WTC11 (cell line): ENCODE data around the gene SAP25. TPM values are rescaled to one million over a fixed set of nuclear protein-coding genes. Genes with fewer than 3 reads are reported as not detected.

Experiments used
- ATAC-seq: fragments of 200-7000 bp; cut with Tn5 transposase; 2 replicates; pipeline ENCODE4 v1.10.0; 2021; ENCODE audit warnings: mild to moderate bottlenecking, moderate library complexity
- CTCF ChIA-PET: fragments of 300-600 bp; sonication (Branson Sonifier 250); formaldehyde crosslinking; loops from one replicate; lab custom pipeline; 2021; ENCODE audit warnings: antibody characterized with exemption; lab: Charles Lee
- POLR2A ChIA-PET: fragments of 350-600 bp; sonication (Branson Sonifier 250); formaldehyde crosslinking; loops from one replicate; lab custom pipeline; 2021; ENCODE audit warnings: antibody characterized with exemption; lab: Charles Lee
- DNase-seq: peaks from one replicate; pipeline ENCODE4 v3.0.0; 2021; ENCODE audit warnings: low spot score
- H3K27ac Mint-ChIP-seq: 2 replicates; pipeline ENCODE4 v1.8.0; 2021; ENCODE audit warnings: mixed read lengths
- H3K27me3 Mint-ChIP-seq: 2 replicates; pipeline ENCODE4 v1.8.0; 2021; ENCODE audit warnings: low read depth, mild to moderate bottlenecking, moderate library complexity, mixed read lengths
- H3K36me3 Mint-ChIP-seq: 2 replicates; pipeline ENCODE4 v1.8.0; 2021; ENCODE audit warnings: mixed read lengths
- H3K4me1 Mint-ChIP-seq: 2 replicates; pipeline ENCODE4 v1.8.0; 2022; ENCODE audit warnings: mixed read lengths
- H3K4me3 Mint-ChIP-seq: 2 replicates; pipeline ENCODE4 v1.8.0; 2021; ENCODE audit warnings: mild to moderate bottlenecking, moderate library complexity, mixed read lengths
- H3K9me3 Mint-ChIP-seq: 2 replicates; pipeline ENCODE4 v1.8.0; 2021; ENCODE audit warnings: mixed read lengths
- ATF2 ChIP-seq: sonication (generic); formaldehyde crosslinking; IDR thresholded peaks from 2 replicates; pipeline ENCODE4 v1.8.1; 2022; ENCODE audit warnings: low read depth, missing genetic modification reagents, borderline replicate concordance
- E2F4 ChIP-seq: sonication (generic); formaldehyde crosslinking; IDR thresholded peaks from 2 replicates; pipeline ENCODE4 v1.8.1; 2022; ENCODE audit warnings: low read depth, mild to moderate bottlenecking, moderate library complexity, missing genetic modification reagents, borderline replicate concordance
- E2F5 ChIP-seq: sonication (generic); formaldehyde crosslinking; IDR thresholded peaks from 2 replicates; pipeline ENCODE4 v1.8.1; 2022; ENCODE audit warnings: mild to moderate bottlenecking, moderate library complexity, missing genetic modification reagents
- ELF4 ChIP-seq: sonication (generic); formaldehyde crosslinking; IDR thresholded peaks from 2 replicates; pipeline ENCODE4 v1.8.1; 2022; ENCODE audit warnings: low read depth, mild to moderate bottlenecking, moderate library complexity, missing genetic modification reagents
- EMX1 ChIP-seq: fragments of 250-450 bp; sonication (Bioruptor Pico); IDR thresholded peaks from 2 replicates; pipeline ENCODE4 v1.8.0; 2021; ENCODE audit warnings: mild to moderate bottlenecking
- JAZF1 ChIP-seq: fragments of 250-450 bp; sonication (Bioruptor Pico); IDR thresholded peaks from 2 replicates; pipeline ENCODE4 v1.9.0; 2021; ENCODE audit warnings: moderate library complexity, mild to moderate bottlenecking, inconsistent platforms
- PREB ChIP-seq: sonication (generic); formaldehyde crosslinking; IDR thresholded peaks from 2 replicates; pipeline ENCODE4 v1.8.1; 2022; ENCODE audit warnings: mild to moderate bottlenecking, missing genetic modification reagents, moderate library complexity, borderline replicate concordance
- ZBTB21 ChIP-seq: sonication (generic); formaldehyde crosslinking; IDR thresholded peaks from 2 replicates; pipeline ENCODE4 v1.8.1; 2023; ENCODE audit warnings: mild to moderate bottlenecking, missing genetic modification reagents, borderline replicate concordance
- total RNA-seq: library from RNA; stranded (reverse); gene quantifications from 3 replicates; pipeline ENCODE4 v1.2.3, GENCODE V29; 2021
- TF ChIP-seq, protein P1 (sequence below): sonication (generic); formaldehyde crosslinking; IDR thresholded peaks from 2 replicates; pipeline ENCODE4 v1.8.1; 2023; ENCODE audit warnings: mild to moderate bottlenecking, missing genetic modification reagents, moderate library complexity
- TF ChIP-seq, protein P2 (sequence below): fragments of 250-450 bp; sonication (Bioruptor Pico); IDR thresholded peaks from 2 replicates; pipeline ENCODE4 v1.9.0; 2021; ENCODE audit warnings: mild to moderate bottlenecking
- TF ChIP-seq, protein P3 (sequence below): sonication (generic); formaldehyde crosslinking; IDR thresholded peaks from 2 replicates; pipeline ENCODE4 v1.8.0; 2023; ENCODE audit warnings: missing genetic modification reagents

Gene SAP25
- total RNA-seq, 1 experiment from 2014 or later, result 9.3 TPM

GRCh38 chr7:100575206-100575631 is 1.5 kb upstream of the SAP25 start:
- peaks cover 7% of the 10 kb centered on the region; the same call in 1 of the 2 replicates for H3K36me3 Mint-ChIP-seq
- DNase-seq (no peak), ATAC-seq (no peak)
- POLR2A ChIA-PET, result no interaction called here
- peaks cover 18% of the 10 kb centered on the region for H3K4me1 Mint-ChIP-seq
- peaks cover 11% of the 10 kb centered on the region for H3K27me3 Mint-ChIP-seq
- CTCF ChIA-PET, result no interaction called here
- no peak overlapping the region for H3K27ac Mint-ChIP-seq
- H3K4me3 Mint-ChIP-seq, result no peak overlapping the region
- H3K9me3 Mint-ChIP-seq, result no peaks in the 10 kb centered on the region
- TF ChIP-seq ELF4 (CRISPR knock-in tag), result no peak
- TF ChIP-seq, protein P1, sequence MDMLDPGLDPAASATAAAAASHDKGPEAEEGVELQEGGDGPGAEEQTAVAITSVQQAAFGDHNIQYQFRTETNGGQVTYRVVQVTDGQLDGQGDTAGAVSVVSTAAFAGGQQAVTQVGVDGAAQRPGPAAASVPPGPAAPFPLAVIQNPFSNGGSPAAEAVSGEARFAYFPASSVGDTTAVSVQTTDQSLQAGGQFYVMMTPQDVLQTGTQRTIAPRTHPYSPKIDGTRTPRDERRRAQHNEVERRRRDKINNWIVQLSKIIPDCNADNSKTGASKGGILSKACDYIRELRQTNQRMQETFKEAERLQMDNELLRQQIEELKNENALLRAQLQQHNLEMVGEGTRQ (CRISPR knock-in tag), result 0 out of 2 replicates have a peak, but pooled peaks have one; percentile 18

DNA sequence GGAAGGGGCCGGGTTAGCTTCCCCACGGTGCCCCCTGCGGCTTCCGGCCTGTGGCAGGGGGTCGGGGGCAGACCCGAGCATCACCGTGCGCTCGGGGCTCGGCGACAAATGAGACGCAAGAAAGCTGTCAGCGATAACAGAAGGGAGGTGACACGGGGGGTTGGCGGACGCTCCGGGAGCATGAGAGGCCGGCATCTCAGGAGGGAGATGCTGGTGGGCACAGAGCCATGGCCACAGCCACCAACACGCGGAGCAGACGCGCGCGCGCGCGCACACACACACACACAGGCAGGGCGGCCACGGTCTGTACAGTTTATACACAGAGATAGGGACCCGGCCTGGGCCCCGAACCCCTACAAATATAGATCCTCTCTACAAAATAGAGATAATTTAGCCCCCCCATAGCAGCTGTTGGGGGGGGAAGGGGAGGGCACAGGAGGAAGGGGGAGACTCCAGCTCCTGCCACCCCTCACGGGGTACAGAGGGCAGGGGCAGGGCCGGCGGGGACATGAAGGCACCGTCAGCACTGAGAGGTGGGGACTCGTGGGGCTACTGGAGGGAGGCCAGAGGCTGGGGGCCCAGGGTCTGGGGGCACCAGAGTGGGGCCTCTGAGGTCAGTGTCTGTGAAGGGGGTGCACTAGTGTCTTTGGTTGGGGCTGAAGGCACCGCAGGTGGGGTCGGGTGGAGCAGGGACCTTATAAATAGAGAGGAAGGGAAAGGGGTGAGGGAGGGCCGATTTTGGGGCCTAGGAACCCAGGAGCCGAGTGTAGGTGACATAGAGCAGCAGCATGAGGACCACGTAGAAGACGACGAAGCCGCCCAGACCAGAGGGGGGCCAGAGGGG is 884 bp upstream of the SAP25 start:
- Mint-ChIP-seq H3K4me3 (no peak overlapping the region), H3K4me1 (peaks cover 18% of the 10 kb centered on the region), H3K9me3 (no peaks in the 10 kb centered on the region), H3K36me3 (peaks cover 7% of the 10 kb centered on the region; the same call in 1 of the 2 replicates), H3K27ac (no peak overlapping the region), H3K27me3 (peaks cover 11% of the 10 kb centered on the region)
- no peak for DNase-seq
- ChIA-PET CTCF (no interaction called here), POLR2A (no interaction called here)
- TF ChIP-seq PREB (CRISPR knock-in tag) (no peak), ATF2 (CRISPR knock-in tag) (no peak), EMX1 (CRISPR knock-in tag) (no peak), E2F4 (CRISPR knock-in tag) (no peak), JAZF1 (CRISPR knock-in tag) (no peak), E2F5 (CRISPR knock-in tag) (no peak), ZBTB21 (no peak)
- TF ChIP-seq, protein P2, sequence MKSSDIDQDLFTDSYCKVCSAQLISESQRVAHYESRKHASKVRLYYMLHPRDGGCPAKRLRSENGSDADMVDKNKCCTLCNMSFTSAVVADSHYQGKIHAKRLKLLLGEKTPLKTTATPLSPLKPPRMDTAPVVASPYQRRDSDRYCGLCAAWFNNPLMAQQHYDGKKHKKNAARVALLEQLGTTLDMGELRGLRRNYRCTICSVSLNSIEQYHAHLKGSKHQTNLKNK (CRISPR knock-in tag), result no peak
- TF ChIP-seq, protein P3, sequence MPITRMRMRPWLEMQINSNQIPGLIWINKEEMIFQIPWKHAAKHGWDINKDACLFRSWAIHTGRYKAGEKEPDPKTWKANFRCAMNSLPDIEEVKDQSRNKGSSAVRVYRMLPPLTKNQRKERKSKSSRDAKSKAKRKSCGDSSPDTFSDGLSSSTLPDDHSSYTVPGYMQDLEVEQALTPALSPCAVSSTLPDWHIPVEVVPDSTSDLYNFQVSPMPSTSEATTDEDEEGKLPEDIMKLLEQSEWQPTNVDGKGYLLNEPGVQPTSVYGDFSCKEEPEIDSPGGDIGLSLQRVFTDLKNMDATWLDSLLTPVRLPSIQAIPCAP, result no peak
- ATAC-seq, result no peak
